Keratinocyte (primary cell): ENCODE results near the gene FAM53B. TPM values are rescaled to one million over a fixed set of nuclear protein-coding genes. Genes with fewer than 3 reads are reported as not detected.

Source experiments
- DNase-seq: peaks from one replicate; pipeline ENCODE4 v3.0.0-alpha.2; 2011; ENCODE audit warnings: low read depth, missing footprints, low spot score
- FAIRE-seq: peaks from 2 replicates; lab custom pipeline; 2011; peaks lifted over from hg19 to GRCh38; lab: Jason Lieb, UNC
- H2AFZ ChIP-seq: 2 replicates; pipeline ENCODE4 v1.6.0; 2012; ENCODE audit warnings: low read length, control low read depth, inconsistent platforms; ENCODE audit not compliant: control insufficient read depth
- H3K27ac ChIP-seq: 2 replicates; pipeline ENCODE4 v1.5.1; 2011; ENCODE audit warnings: low read length; ENCODE audit not compliant: control insufficient read depth, insufficient read depth
- H3K27me3 ChIP-seq: 3 replicates; pipeline ENCODE4 v1.6.0; 2011; ENCODE audit warnings: low read length; ENCODE audit not compliant: control insufficient read depth, insufficient read depth; ENCODE audit errors: extremely low read depth
- H3K36me3 ChIP-seq, 2 experiments: 2 replicates in 1 of 2; 3 replicates in 1 of 2; pipeline ENCODE4 v1.5.1; 2011; ENCODE audit warnings: low read length in 2 of 2, mild to moderate bottlenecking in 1 of 2; ENCODE audit not compliant: control insufficient read depth in 2 of 2, insufficient read depth in 2 of 2; ENCODE audit errors: extremely low read depth in 1 of 2
- H3K4me1 ChIP-seq: 3 replicates; pipeline ENCODE4 v1.5.1; 2011; ENCODE audit warnings: low read length; ENCODE audit not compliant: control insufficient read depth, insufficient read depth; ENCODE audit errors: extremely low read depth
- H3K4me2 ChIP-seq: 3 replicates; pipeline ENCODE4 v1.6.0; 2011; ENCODE audit warnings: low read depth, low read length; ENCODE audit not compliant: control insufficient read depth, insufficient read depth; ENCODE audit errors: extremely low read depth
- H3K4me3 ChIP-seq, 3 experiments: fragments of 200-600 bp in 1 of 3; sonication (generic) in 1 of 3; 2 replicates in 2 of 3; 3 replicates in 1 of 3; pipeline ENCODE4 v1.5.1; 2011 to 2016; ENCODE audit warnings: low read length in 3 of 3, mild to moderate bottlenecking in 3 of 3, control low read depth in 2 of 3, inconsistent platforms in 1 of 3, low read depth in 1 of 3, mixed read lengths in 1 of 3, mixed run types in 1 of 3, moderate library complexity in 1 of 3; ENCODE audit not compliant: control insufficient read depth in 2 of 3, insufficient read depth in 2 of 3; ENCODE audit errors: extremely low read depth in 1 of 3
- H3K79me2 ChIP-seq: 2 replicates; pipeline ENCODE4 v1.6.0; 2012; ENCODE audit warnings: low read length; ENCODE audit not compliant: control insufficient read depth, insufficient read depth
- H3K9ac ChIP-seq: 3 replicates; pipeline ENCODE4 v1.6.0; 2011; ENCODE audit warnings: low read length; ENCODE audit not compliant: control insufficient read depth, insufficient read depth; ENCODE audit errors: extremely low read depth
- H3K9me1 ChIP-seq: 3 replicates; pipeline ENCODE4 v1.6.0; 2011; ENCODE audit warnings: low read length; ENCODE audit not compliant: control insufficient read depth, insufficient read depth; ENCODE audit errors: extremely low read depth
- H3K9me3 ChIP-seq: 2 replicates; pipeline ENCODE4 v1.5.1; 2012; ENCODE audit warnings: low read depth, low read length; ENCODE audit not compliant: control insufficient read depth
- H4K20me1 ChIP-seq: 3 replicates; pipeline ENCODE4 v1.6.0; 2011; ENCODE audit warnings: low read length; ENCODE audit not compliant: control insufficient read depth, insufficient read depth; ENCODE audit errors: extremely low read depth
- CTCF ChIP-seq, 3 experiments: IDR thresholded peaks in 1 of 3; conservative IDR thresholded peaks in 1 of 3; optimal IDR thresholded peaks in 1 of 3; 2 replicates in 2 of 3; 3 replicates in 1 of 3; pipeline versions ENCODE3 to v1.5.1; 2011; ENCODE audit warnings: low read length in 3 of 3, mild to moderate bottlenecking in 3 of 3, moderate library complexity in 2 of 3, control low read depth in 1 of 3, inconsistent platforms in 1 of 3; ENCODE audit not compliant: insufficient read depth in 2 of 3; ENCODE audit errors: extremely low read depth in 1 of 3
- EZH2 ChIP-seq: IDR thresholded peaks from one replicate; pipeline ENCODE4 v1.6.1; 2012; ENCODE audit warnings: inconsistent platforms, mild to moderate bottlenecking, low read length, moderate library complexity
- dilution Hi-C: fragments of 300-500 bp; cut with MboI; formaldehyde crosslinking; loops from one replicate; pipeline ENCODE4 v1.7.0; 2020; ENCODE audit warnings: low sequenced_read_pairs; ENCODE audit not compliant: extremely low pct_ligation_motif_present
- polyA plus RNA-seq, 5 experiments: library from polyadenylated mRNA; depleted of rRNA in 3 of 5; stranded (reverse) in 3 of 5; stranded (forward) in 1 of 5; unstranded in 1 of 5; fragments of >200 nt; gene quantifications; 1 replicate in 1 of 5; 2 replicates in 3 of 5; 3 replicates in 1 of 5; pipeline versions ENCODE4 v1.2.1 to v1.2.3, GENCODE V29; 2011 to 2012; ENCODE audit warnings: missing spikeins in 2 of 5, low read depth in 1 of 5, low replicate concordance in 1 of 5

Gene FAM53B
- polyA plus RNA-seq, 1 donor (not counting 4 experiments of a cell fraction or from before 2014, with no cell fraction given) = 8.6 TPM

GRCh38 chr10:124605001-124605370 lies 139.2 kb downstream of the FAM53B start:
- Histone ChIP-seq H3K9ac (no peak overlapping the region), H3K27ac (no peak overlapping the region), H3K4me1 (no peaks in the 10 kb centered on the region), H3K36me3 (no peaks in the 10 kb centered on the region), H3K9me3 (no peaks in the 10 kb centered on the region), H3K27me3 (peaks cover 4% of the 10 kb centered on the region), H4K20me1 (no peaks in the 10 kb centered on the region), H3K4me2 (no peak overlapping the region), H2AFZ (no peak overlapping the region), H3K79me2 (no peaks in the 10 kb centered on the region), H3K4me3 (no peak overlapping the region), H3K9me1 (no peaks in the 10 kb centered on the region)
- DNase-seq = no peak
- dilution Hi-C loops = no loop called here
- FAIRE-seq = no peak
- TF ChIP-seq EZH2 = no peak
- no peak for TF ChIP-seq CTCF (optimal IDR thresholded peaks at IDR 0.05 in 1 of 3, IDR thresholded peaks at IDR 0.05 in 1 of 3, conservative IDR thresholded peaks at IDR 0.05 in 1 of 3; ENCODE audit: extremely low read depth in 1 of 3, insufficient read depth in 2 of 3, low read length in 3 of 3)

GRCh38 chr10:124604214-124605000 lies 139.8 kb downstream of the FAM53B start:
- Histone ChIP-seq H3K4me2 (no peak overlapping the region), H3K4me1 (no peaks in the 10 kb centered on the region), H3K9ac (no peak overlapping the region), H3K36me3 (no peaks in the 10 kb centered on the region), H3K27ac (no peak overlapping the region), H3K4me3 (no peak overlapping the region), H3K27me3 (peaks cover 7% of the 10 kb centered on the region), H2AFZ (no peak overlapping the region), H4K20me1 (no peaks in the 10 kb centered on the region), H3K9me3 (no peaks in the 10 kb centered on the region), H3K9me1 (no peaks in the 10 kb centered on the region), H3K79me2 (no peaks in the 10 kb centered on the region)
- no peak for TF ChIP-seq EZH2
- FAIRE-seq (no peak), DNase-seq (no peak)
- dilution Hi-C loops = no loop called here
